GM15510 (cell line): ENCODE results near the gene CDH4.

Experiments
- POLR2A ChIP-seq: IDR thresholded peaks from 3 replicates; pipeline ENCODE4 v1.6.1; 2011; ENCODE audit warnings: borderline replicate concordance; ENCODE audit not compliant: insufficient read length; ENCODE audit errors: extremely low read depth

Gene CDH4

DNA sequence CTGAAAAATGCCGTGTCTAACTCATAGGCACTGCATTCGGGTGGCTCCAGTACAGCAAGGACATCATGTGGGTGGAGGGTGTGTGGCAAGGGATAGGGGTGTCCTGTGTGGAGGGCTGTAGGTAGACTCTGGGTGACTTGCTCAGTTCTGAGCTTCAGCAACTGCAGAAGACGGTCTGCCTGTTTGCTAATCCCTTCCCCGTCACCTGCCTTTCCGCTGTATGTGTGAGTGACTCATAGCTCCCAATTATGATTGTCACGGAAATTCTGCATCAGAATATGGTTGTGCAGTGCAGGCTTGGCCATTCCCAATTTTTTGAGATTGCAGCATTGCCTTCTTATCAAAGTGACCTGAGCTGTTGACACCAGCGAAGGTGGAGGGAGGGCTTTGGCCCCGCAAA is 174.3 kb downstream of the CDH4 start:
- no peak for TF ChIP-seq POLR2A

- no peak for TF ChIP-seq POLR2A
These were observed 177.6 kb downstream of the CDH4 start for GRCh38 chr20:61429458-61430227.

DNA sequence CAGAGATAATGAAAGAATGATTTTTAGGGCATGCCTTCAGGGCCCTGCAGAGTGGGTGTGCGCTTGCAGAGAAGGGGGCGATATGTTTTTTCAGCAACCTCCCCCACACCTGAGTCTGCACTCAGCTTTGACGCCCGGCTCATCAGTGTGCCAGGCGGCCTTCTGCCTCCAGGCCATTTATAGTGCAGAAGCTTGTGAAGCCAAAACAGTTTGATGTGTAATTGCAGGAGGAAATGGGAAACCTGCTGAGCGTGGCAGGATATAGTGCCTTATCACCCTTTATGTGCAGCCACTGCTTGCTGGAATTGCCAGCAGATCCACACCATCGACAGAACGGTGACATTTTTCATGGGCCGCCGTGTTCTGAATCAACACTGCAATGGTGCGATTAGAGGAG is 178.2 kb downstream of the CDH4 start:
- TF ChIP-seq POLR2A: no peak

GRCh38 chr20:61433176-61433575 is 181.1 kb downstream of the CDH4 start:
- no peak for TF ChIP-seq POLR2A

- TF ChIP-seq POLR2A: no peak
These were observed 181.8 kb downstream of the CDH4 start for GRCh38 chr20:61433816-61434215.

GRCh38 chr20:61434341-61434781 is 182.3 kb downstream of the CDH4 start:
- no peak for TF ChIP-seq POLR2A

DNA sequence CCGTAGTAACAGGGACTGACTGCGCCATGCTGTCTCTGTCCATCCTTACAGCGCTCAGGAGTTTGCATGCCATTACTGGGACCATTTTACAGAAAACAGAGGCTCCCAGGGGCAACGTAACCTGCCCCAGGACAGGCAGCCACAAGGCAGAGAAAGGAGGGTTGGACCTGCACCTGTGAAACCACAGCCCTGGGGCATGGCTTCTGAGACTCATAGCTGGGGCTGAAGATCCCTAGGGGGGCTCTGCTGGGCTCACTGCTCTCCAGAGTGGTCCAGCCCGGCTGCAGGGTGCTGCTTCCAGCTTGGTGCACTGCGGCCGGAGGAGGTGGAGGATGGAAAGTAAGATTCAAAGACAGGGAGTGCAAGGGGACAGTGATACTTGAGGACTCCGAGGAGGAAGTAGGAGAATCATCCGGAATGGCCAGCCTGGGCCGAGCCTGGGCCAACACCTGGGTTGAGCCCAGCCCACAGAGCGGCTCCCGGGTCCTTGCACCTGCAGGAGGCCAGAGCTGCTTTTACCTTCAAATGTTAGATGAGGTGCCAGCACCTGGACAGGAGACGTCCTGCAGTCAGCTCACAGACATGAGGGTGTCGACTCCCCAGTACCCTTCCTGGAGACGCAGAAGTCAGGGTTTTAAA is 183.2 kb downstream of the CDH4 start:
- no peak for TF ChIP-seq POLR2A

GRCh38 chr20:61435823-61436220 is 183.8 kb downstream of the CDH4 start:
- no peak for TF ChIP-seq POLR2A

DNA sequence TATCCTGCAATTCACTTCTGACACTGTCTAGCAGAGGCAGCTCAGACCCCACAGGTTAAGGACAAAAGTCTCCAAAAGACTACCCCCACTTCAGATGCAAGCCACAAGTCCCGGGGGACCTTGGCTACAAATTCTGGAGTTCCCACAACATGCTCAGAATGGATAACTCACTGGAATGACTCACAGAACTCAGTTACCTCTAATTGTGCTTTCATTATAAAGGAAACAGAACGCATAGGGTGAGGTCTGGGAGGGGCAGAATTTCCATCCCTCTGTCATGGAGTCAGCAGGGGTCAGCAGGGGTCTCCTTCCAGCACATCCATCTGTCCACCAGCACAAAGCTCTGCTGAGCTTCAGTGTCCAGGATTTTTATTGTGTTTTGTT is 184.2 kb downstream of the CDH4 start:
- TF ChIP-seq POLR2A: no peak

- TF ChIP-seq POLR2A: no peak
These were observed 184.7 kb downstream of the CDH4 start for GRCh38 chr20:61436667-61437279.

- no peak for TF ChIP-seq POLR2A
These were observed 185.5 kb downstream of the CDH4 start for GRCh38 chr20:61437280-61438206.

DNA sequence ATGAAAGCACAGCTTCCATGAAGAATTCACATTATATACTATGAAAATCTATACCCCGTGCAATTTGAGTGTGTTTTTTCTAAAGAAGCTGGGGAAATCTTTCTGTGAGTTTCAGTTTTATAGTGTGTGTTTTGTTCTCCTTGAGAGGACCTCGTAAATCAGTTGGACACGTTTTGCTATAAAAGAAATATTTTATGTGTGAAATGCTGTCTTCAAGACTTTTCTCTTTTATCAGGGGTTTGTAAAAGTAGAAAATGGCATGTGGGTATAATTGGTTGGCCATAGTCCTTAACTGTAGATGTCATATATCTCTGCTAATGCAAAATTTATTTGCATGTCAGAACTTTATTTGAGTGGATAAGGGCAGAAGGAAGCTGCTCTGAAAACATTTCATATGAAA is 186.2 kb downstream of the CDH4 start:
- no peak for TF ChIP-seq POLR2A

DNA sequence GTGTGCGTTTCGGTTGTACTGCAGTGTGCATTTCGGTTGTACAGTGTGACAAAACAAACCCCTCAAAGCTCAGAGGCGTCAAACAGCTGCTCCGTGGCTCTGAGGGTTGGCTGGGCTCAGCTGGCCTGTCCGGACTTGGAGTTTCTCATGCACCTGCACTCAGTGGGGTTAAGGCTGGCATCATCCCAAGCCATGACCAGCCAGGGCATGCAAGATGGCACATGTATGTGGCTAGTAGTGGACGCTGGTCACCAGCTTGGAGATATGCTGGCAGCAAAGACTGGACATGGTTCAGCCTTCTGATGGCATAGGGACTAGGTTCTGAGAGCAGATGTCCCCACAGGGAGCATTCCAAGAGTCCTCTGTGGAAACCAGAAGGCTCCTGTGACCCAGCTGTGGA is 187.2 kb downstream of the CDH4 start:
- no peak for TF ChIP-seq POLR2A

DNA sequence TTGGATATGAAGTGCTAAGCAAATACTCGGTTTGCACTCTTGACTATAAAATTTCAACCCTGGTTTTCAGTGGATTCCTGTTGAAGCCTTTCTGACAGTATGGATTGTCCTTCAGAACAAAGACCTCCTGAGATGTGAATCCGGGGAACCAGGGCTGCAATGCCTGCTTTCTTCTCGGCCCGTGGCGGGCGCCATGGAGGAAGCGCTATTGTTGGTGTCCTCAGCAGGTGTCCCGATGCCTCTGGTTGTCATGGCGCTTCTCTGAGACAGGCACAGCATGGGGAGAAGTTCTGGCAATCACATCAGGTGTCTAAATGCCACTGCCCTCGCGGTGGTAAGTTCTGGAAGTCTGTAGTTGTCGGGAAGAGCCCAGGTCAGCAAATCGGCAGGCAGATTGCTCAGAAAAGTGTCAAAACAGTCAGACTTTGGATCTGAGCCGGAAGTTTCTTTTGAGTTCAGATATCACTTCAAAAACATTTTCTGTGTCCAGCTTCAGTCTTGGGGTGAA is 188.5 kb downstream of the CDH4 start:
- TF ChIP-seq POLR2A: no peak
